H1 (cell line): ENCODE measurements around the gene SSC5D. TPM values are rescaled to one million over a fixed set of nuclear protein-coding genes. Genes with fewer than 3 reads are reported as not detected.

ENCODE experiments used
- CTCF ChIA-PET: fragments of 300-600 bp; sonication (Branson Sonifier 250); formaldehyde crosslinking; loops from one replicate; lab custom pipeline; 2021; ENCODE audit not compliant: partially characterized antibody; lab: Charles Lee
- POLR2A ChIA-PET: fragments of 300-600 bp; sonication (Branson Sonifier 250); formaldehyde crosslinking; loops from one replicate; lab custom pipeline; 2021; ENCODE audit warnings: inconsistent platforms; ENCODE audit not compliant: partially characterized antibody; lab: Charles Lee
- DNase-seq, 2 experiments: peaks; one replicate each; pipeline versions ENCODE4 v3.0.0 to v3.0.0-alpha.2; 2010 to 2022; ENCODE audit warnings: low spot score in 2 of 2, low read depth in 1 of 2, mixed read lengths in 1 of 2
- FAIRE-seq: peaks from 2 replicates; lab custom pipeline; 2011; peaks lifted over from hg19 to GRCh38; lab: Jason Lieb, UNC
- H2AFZ ChIP-seq: 2 replicates; pipeline ENCODE4 v1.8.1; 2012; ENCODE audit warnings: low read length, inconsistent platforms
- H2AK5ac ChIP-seq: 2 replicates; pipeline ENCODE4 v1.6.1; 2013; ENCODE audit warnings: low read depth, low read length
- H2BK120ac ChIP-seq: replicated peaks from 2 replicates; pipeline ENCODE3; 2013; ENCODE audit warnings: low read depth, low read length, inconsistent platforms
- H2BK12ac ChIP-seq: 2 replicates; pipeline ENCODE4 v1.6.1; 2013; ENCODE audit warnings: low read depth, low read length
- H2BK15ac ChIP-seq: 2 replicates; pipeline ENCODE4 v1.6.1; 2013; ENCODE audit warnings: low read length
- H2BK20ac ChIP-seq: 2 replicates; pipeline ENCODE4 v1.6.1; 2013; ENCODE audit warnings: low read length
- H2BK5ac ChIP-seq: 2 replicates; pipeline ENCODE4 v1.6.1; 2013; ENCODE audit warnings: low read depth, low read length
- H3K14ac ChIP-seq: 2 replicates; pipeline ENCODE4 v1.6.1; 2013; ENCODE audit warnings: inconsistent platforms; ENCODE audit not compliant: insufficient read length
- H3K18ac ChIP-seq: 2 replicates; pipeline ENCODE4 v1.6.1; 2013; ENCODE audit warnings: low read length; ENCODE audit errors: extremely low read depth
- H3K23ac ChIP-seq: 2 replicates; pipeline ENCODE4 v1.6.1; 2013; ENCODE audit warnings: inconsistent platforms; ENCODE audit not compliant: insufficient read length
- H3K23me2 ChIP-seq: 2 replicates; pipeline ENCODE4 v1.6.1; 2013; ENCODE audit warnings: low read depth, low read length
- H3K27ac ChIP-seq: 2 replicates; pipeline ENCODE4 v1.6.1; 2011; ENCODE audit warnings: low read depth, low read length, inconsistent platforms
- H3K27me3 ChIP-seq, 4 experiments: replicated peaks in 1 of 4; 1 replicate in 1 of 4; 2 replicates in 3 of 4; pipeline versions ENCODE4 v1.6.1 to v1.8.1; 2011 to 2013; ENCODE audit warnings: low read length in 3 of 4, mild to moderate bottlenecking in 3 of 4, inconsistent platforms in 2 of 4, mixed read lengths in 2 of 4, moderate library complexity in 1 of 4; ENCODE audit not compliant: control insufficient read depth in 3 of 4, insufficient read depth in 3 of 4; ENCODE audit errors: extremely low read depth in 1 of 4
- H3K36me3 ChIP-seq, 4 experiments: 2 replicates each; pipeline versions ENCODE4 v1.6.1 to v1.8.1; 2011 to 2013; ENCODE audit warnings: mild to moderate bottlenecking in 4 of 4, low read length in 3 of 4, moderate library complexity in 2 of 4, control low read depth in 1 of 4, inconsistent platforms in 1 of 4; ENCODE audit not compliant: insufficient read depth in 4 of 4, control insufficient read depth in 2 of 4
- H3K4ac ChIP-seq: replicated peaks from 2 replicates; pipeline ENCODE3; 2013; ENCODE audit warnings: low read length, low read depth, mixed read lengths, inconsistent platforms; ENCODE audit not compliant: insufficient read length
- H3K4me1 ChIP-seq, 4 experiments: replicated peaks in 1 of 4; 1 replicate in 1 of 4; 2 replicates in 3 of 4; pipeline versions ENCODE4 v1.6.1 to v1.8.1; 2011 to 2013; ENCODE audit warnings: low read length in 3 of 4, inconsistent platforms in 2 of 4, mixed read lengths in 1 of 4; ENCODE audit not compliant: insufficient read depth in 4 of 4, control insufficient read depth in 3 of 4
- H3K4me2 ChIP-seq, 2 experiments: 2 replicates each; pipeline versions ENCODE4 v1.6.1 to v1.8.1; 2011 to 2013; ENCODE audit warnings: low read depth in 2 of 2, low read length in 2 of 2, control low read depth in 1 of 2, inconsistent platforms in 1 of 2, mild to moderate bottlenecking in 1 of 2; ENCODE audit not compliant: insufficient read depth in 1 of 2
- H3K4me3 ChIP-seq, 4 experiments: fragments of 200-600, 300-600 bp in 1 of 4; sonication (generic), shearing (Covaris generic), sonication (Bioruptor Twin) in 1 of 4; 2 replicates each; pipeline versions ENCODE4 v1.5.1 to v1.8.1; 2011 to 2016; ENCODE audit warnings: low read length in 4 of 4, low read depth in 3 of 4, control low read depth in 2 of 4, inconsistent platforms in 2 of 4, mild to moderate bottlenecking in 2 of 4, mixed read lengths in 1 of 4, moderate library complexity in 1 of 4; ENCODE audit not compliant: insufficient read depth in 2 of 4; ENCODE audit errors: extremely low read depth in 1 of 4
- H3K56ac ChIP-seq: replicated peaks from 2 replicates; pipeline ENCODE3; 2013; ENCODE audit warnings: low read depth, mild to moderate bottlenecking, mixed read lengths, low read length, inconsistent platforms; ENCODE audit not compliant: insufficient read length
- H3K79me1 ChIP-seq: 2 replicates; pipeline ENCODE4 v1.6.1; 2013; ENCODE audit warnings: low read depth, low read length, control low read depth
- H3K79me2 ChIP-seq, 2 experiments: 2 replicates each; pipeline versions ENCODE4 v1.6.1 to v1.8.1; 2012 to 2013; ENCODE audit warnings: low read length in 2 of 2, mild to moderate bottlenecking in 2 of 2, inconsistent platforms in 1 of 2; ENCODE audit not compliant: insufficient read depth in 2 of 2, control insufficient read depth in 1 of 2
- H3K9ac ChIP-seq, 4 experiments: replicated peaks in 1 of 4; 1 replicate in 1 of 4; 2 replicates in 3 of 4; pipeline versions ENCODE4 v1.6.1 to v1.8.1; 2011 to 2013; ENCODE audit warnings: low read depth in 3 of 4, low read length in 3 of 4, control low read depth in 2 of 4, mild to moderate bottlenecking in 2 of 4, moderate library complexity in 2 of 4, inconsistent platforms in 1 of 4; ENCODE audit errors: extremely low read depth in 1 of 4
- H3K9me3 ChIP-seq, 2 experiments: 2 replicates each; pipeline versions ENCODE4 v1.6.1 to v1.8.1; 2012 to 2013; ENCODE audit warnings: mild to moderate bottlenecking in 2 of 2, moderate library complexity in 2 of 2, control low read depth in 1 of 2, inconsistent platforms in 1 of 2, low read depth in 1 of 2, low read length in 1 of 2, mixed read lengths in 1 of 2; ENCODE audit not compliant: insufficient read depth in 2 of 2
- H4K20me1 ChIP-seq, 2 experiments: replicated peaks in 1 of 2; 2 replicates each; pipeline versions ENCODE3 to v1.8.1; 2011 to 2013; ENCODE audit warnings: inconsistent platforms in 2 of 2, low read length in 2 of 2, mild to moderate bottlenecking in 1 of 2; ENCODE audit not compliant: insufficient read depth in 2 of 2, control insufficient read depth in 1 of 2
- H4K5ac ChIP-seq: 2 replicates; pipeline ENCODE4 v1.6.1; 2013; ENCODE audit warnings: low read length, low read depth, mixed read lengths, inconsistent platforms; ENCODE audit not compliant: insufficient read length
- H4K8ac ChIP-seq: 2 replicates; pipeline ENCODE4 v1.8.0; 2013; ENCODE audit warnings: mild to moderate bottlenecking, moderate library complexity, low read length, inconsistent platforms; ENCODE audit not compliant: insufficient read depth; ENCODE audit errors: extremely low read depth
- H4K91ac ChIP-seq: replicated peaks from 2 replicates; pipeline ENCODE3; 2013; ENCODE audit warnings: low read length, mixed read lengths, inconsistent platforms; ENCODE audit not compliant: insufficient read length
- BRCA1 ChIP-seq: IDR thresholded peaks from 2 replicates; pipeline ENCODE4 v1.6.1; 2012; ENCODE audit warnings: low read depth, low read length, improper control_type of control experiment
- CEBPB ChIP-seq: IDR thresholded peaks from 2 replicates; pipeline ENCODE4 v1.6.1; 2012; ENCODE audit warnings: low read depth, low read length
- E2F6 ChIP-seq: IDR thresholded peaks from 2 replicates; pipeline ENCODE4 v1.6.1; 2012; ENCODE audit warnings: inconsistent platforms
- NRF1 ChIP-seq: IDR thresholded peaks from 2 replicates; pipeline ENCODE4 v1.6.1; 2011; ENCODE audit warnings: mild to moderate bottlenecking, low read depth, low read length, improper control_type of control experiment
- RBBP5 ChIP-seq: IDR thresholded peaks from 2 replicates; pipeline ENCODE4 v1.7.1; 2012; ENCODE audit warnings: low read depth, mild to moderate bottlenecking, inconsistent platforms, low read length, moderate library complexity, borderline replicate concordance
- TEAD4 ChIP-seq: IDR thresholded peaks from 2 replicates; pipeline ENCODE4 v1.6.1; 2012; ENCODE audit warnings: low read depth, low read length, inconsistent platforms, mixed read lengths
- USF2 ChIP-seq: IDR thresholded peaks from 2 replicates; pipeline ENCODE4 v1.6.1; 2011; ENCODE audit warnings: low read length, improper control_type of control experiment
- WGBS, 2 experiments: shearing (Covaris generic) in 1 of 2; methylation state at CpG; one replicate each; pipeline versions ENCODE4 v1.1.6 to v1.1.7; 2013 to 2015; ENCODE audit warnings: low lambda C conversion rate in 2 of 2, mixed read lengths in 2 of 2, inconsistent platforms in 1 of 2, low coverage in 1 of 2, missing lambda C conversion rate in 1 of 2; ENCODE audit not compliant: insufficient replicate concordance in 2 of 2, insufficient coverage in 1 of 2, insufficient read length in 1 of 2; ENCODE audit errors: extremely low coverage in 1 of 2, missing lambda C conversion rate in 1 of 2; 5-methylcytosine and 5-hydroxymethylcytosine counted together
- polyA plus RNA-seq, 7 experiments: library from polyadenylated mRNA; depleted of rRNA in 3 of 7; stranded (reverse) in 5 of 7; unstranded in 2 of 7; fragments of >200 nt in 5 of 7; fragments of 200-250 nt in 2 of 7; gene quantifications; 1 replicate in 5 of 7; 2 replicates in 1 of 7; 4 replicates in 1 of 7; pipeline versions ENCODE4 v1.2.1 to v1.2.3, GENCODE V29; 2011 to 2013; ENCODE audit warnings: missing spikeins in 2 of 7, mixed read lengths in 2 of 7
- total RNA-seq: library from RNA; stranded (reverse); fragmentation: NEBNext Ultra II Directional; extraction: Animal tissue kit (Norgen Biotek cat#: 25700); gene quantifications from 2 replicates; pipeline ENCODE4 v1.2.1, GENCODE V29; 2021
- TF ChIP-seq, protein P1 (sequence below): IDR thresholded peaks from 2 replicates; pipeline ENCODE4 v1.6.1; 2012; ENCODE audit warnings: low read length, inconsistent platforms

SSC5D gene
- total and polyA plus RNA-seq, 2 of the 8 experiments (the other 6 are each of a cell fraction or from before 2014, with no cell fraction given) = 0.39 to 1.7 TPM

DNA sequence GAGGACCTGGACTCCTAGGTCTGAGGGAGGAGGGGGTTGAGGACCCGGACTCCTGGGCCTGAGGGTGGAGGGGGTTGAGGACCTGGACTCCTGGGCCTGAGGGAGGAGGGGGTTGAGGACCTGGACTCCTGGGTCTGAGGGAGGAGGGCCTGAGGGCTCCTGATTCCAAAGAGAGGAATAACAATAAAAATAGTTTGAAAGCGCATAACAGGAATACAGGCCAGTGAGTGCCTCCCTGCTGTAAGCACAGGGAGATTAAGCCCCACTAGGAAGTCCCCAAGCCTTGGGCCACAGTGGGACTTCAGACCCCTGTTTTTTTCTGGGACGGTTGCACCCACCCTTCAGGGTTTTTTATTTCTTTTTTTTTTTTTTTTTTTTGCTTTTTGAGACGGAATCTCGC is 49.9 kb downstream of the SSC5D start:
- no peaks in the 10 kb centered on the region for H3K79me2 ChIP-seq
- 77% methylated on average over 3 of the region's 5 CpGs; no CpG with 5 or more reads in 1 of the 2 experiments for WGBS, 2 experiments
- H3K27me3 ChIP-seq = no peaks in the 10 kb centered on the region; a peak in 2 of 7 replicates
- no peak overlapping the region for H3K56ac ChIP-seq
- H3K4me3 ChIP-seq = no peak overlapping the region
- peak overlapping the region; percentile 64 for H4K5ac ChIP-seq
- peak overlapping the region; percentile 51; the same call in 1 of the 2 replicates for H3K27ac ChIP-seq
- CTCF ChIA-PET = interaction anchor here (1.2 to 1.7 kb wide), 2 partner anchors 15 to 95 kb away, joined by 3 read pairs; no protein-coding TSS in a partner anchor
- peak overlapping the region; percentile 78 for H2BK120ac ChIP-seq
- H3K14ac ChIP-seq = no peak overlapping the region
- peaks cover 14% of the 10 kb centered on the region; the same call in 1 of the 2 replicates for H3K23me2 ChIP-seq
- peak overlapping the region; percentile 71; the same call in 1 of the 2 replicates for H2BK5ac ChIP-seq
- H3K23ac ChIP-seq = no peak overlapping the region
- no peaks in the 10 kb centered on the region; a peak in 1 of 8 replicates for H3K36me3 ChIP-seq
- no peak overlapping the region for H3K4ac ChIP-seq
- no peak overlapping the region for H2BK20ac ChIP-seq
- no peak overlapping the region for H2AFZ ChIP-seq
- no peak overlapping the region for H4K91ac ChIP-seq
- no peak overlapping the region for H3K9ac ChIP-seq
- H3K4me1 ChIP-seq = peaks cover 0 to 17% (median 5%) of the 10 kb centered on the region in 4 experiments; a peak in 4 of 7 replicates
- TF ChIP-seq RBBP5 (no peak), NRF1 (no peak), TEAD4 (no peak), CEBPB (no peak), BRCA1 (no peak), E2F6 (no peak), USF2 (no peak)
- TF ChIP-seq, protein P1, sequence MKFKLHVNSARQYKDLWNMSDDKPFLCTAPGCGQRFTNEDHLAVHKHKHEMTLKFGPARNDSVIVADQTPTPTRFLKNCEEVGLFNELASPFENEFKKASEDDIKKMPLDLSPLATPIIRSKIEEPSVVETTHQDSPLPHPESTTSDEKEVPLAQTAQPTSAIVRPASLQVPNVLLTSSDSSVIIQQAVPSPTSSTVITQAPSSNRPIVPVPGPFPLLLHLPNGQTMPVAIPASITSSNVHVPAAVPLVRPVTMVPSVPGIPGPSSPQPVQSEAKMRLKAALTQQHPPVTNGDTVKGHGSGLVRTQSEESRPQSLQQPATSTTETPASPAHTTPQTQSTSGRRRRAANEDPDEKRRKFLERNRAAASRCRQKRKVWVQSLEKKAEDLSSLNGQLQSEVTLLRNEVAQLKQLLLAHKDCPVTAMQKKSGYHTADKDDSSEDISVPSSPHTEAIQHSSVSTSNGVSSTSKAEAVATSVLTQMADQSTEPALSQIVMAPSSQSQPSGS = no peak
- no peak overlapping the region for H2BK15ac ChIP-seq
- H4K20me1 ChIP-seq = peaks cover 0 to 3% of the 10 kb centered on the region in 2 experiments
- no peak overlapping the region for H4K8ac ChIP-seq
- POLR2A ChIA-PET = interaction anchor here (0.9 kb wide), 1 partner anchor 20 kb away, joined by 3 read pairs; no protein-coding TSS in a partner anchor
- DNase-seq (no peak), FAIRE-seq (no peak)
- no peak overlapping the region for H2AK5ac ChIP-seq
- H3K79me1 ChIP-seq = no peaks in the 10 kb centered on the region
- 0 out of 4 replicates have a peak overlapping the region, but pooled peaks of 1 of the 2 experiments have one; percentile 29 for H3K4me2 ChIP-seq
- no peak overlapping the region for H2BK12ac ChIP-seq
- H3K9me3 ChIP-seq = no peaks in the 10 kb centered on the region
- H3K18ac ChIP-seq = peak overlapping the region; percentile 48; the same call in 1 of the 2 replicates
